Neural crest cell (in vitro differentiated cells): ENCODE measurements around the gene AKAP11. TPM values are rescaled to one million over a fixed set of nuclear protein-coding genes. Genes with fewer than 3 reads are reported as not detected.

Experiments used
- DNase-seq: peaks from one replicate; pipeline ENCODE4 v3.0.0; 2021; ENCODE audit warnings: low read depth, mixed read lengths, low spot score
- H3K27ac Mint-ChIP-seq: one replicate; pipeline ENCODE4 v1.8.0; 2021; ENCODE audit warnings: mild to moderate bottlenecking, mixed read lengths; ENCODE audit not compliant: unreplicated experiment
- H3K27me3 Mint-ChIP-seq: 2 replicates; pipeline ENCODE4 v1.8.0; 2021; ENCODE audit warnings: low read depth, mild to moderate bottlenecking, mixed read lengths
- H3K36me3 Mint-ChIP-seq: 2 replicates; pipeline ENCODE4 v1.8.0; 2021; ENCODE audit warnings: low read depth, mild to moderate bottlenecking, mixed read lengths
- H3K4me1 Mint-ChIP-seq: 2 replicates; pipeline ENCODE4 v1.8.0; 2021; ENCODE audit warnings: mixed read lengths
- H3K4me3 Mint-ChIP-seq: one replicate; pipeline ENCODE4 v1.8.0; 2021; ENCODE audit warnings: mild to moderate bottlenecking, mixed read lengths
- H3K9me3 Mint-ChIP-seq: 2 replicates; pipeline ENCODE4 v1.8.0; 2021; ENCODE audit warnings: mixed read lengths
- total RNA-seq: library from RNA; stranded (reverse); gene quantifications from 2 replicates; pipeline ENCODE4 v1.2.1, GENCODE V29; 2021
- TF ChIP-seq, protein P1 (sequence below): fragments of 200-600 bp; sonication (generic); conservative IDR thresholded peaks from 2 replicates; pipeline ENCODE4 v1.5.0; 2021; ENCODE audit warnings: antibody characterized with exemption, mild to moderate bottlenecking

AKAP11 gene
- total RNA-seq, 1 donor from 2014 or later = 27.4 TPM

DNA sequence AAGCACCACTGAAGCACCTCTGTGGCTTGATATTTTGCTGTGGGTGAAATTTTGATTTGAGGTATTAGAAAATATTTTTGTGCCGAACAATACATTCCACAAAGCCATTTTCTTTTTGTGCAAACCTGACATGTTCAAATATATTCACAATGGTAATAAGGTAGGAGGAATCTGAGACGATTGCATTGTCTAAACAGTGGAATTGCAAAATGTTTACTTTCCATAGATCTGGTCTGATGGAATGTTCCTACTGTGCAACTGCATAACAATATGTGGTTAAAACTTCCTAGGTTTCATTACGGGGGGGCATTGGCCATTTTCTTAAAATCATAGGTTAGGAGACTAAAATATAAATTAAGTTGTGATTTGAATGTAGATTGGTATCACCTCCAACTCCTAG lies 42.7 kb upstream of the AKAP11 start:
- H3K9me3 Mint-ChIP-seq = peaks cover 4% of the 10 kb centered on the region
- TF ChIP-seq, protein P1, sequence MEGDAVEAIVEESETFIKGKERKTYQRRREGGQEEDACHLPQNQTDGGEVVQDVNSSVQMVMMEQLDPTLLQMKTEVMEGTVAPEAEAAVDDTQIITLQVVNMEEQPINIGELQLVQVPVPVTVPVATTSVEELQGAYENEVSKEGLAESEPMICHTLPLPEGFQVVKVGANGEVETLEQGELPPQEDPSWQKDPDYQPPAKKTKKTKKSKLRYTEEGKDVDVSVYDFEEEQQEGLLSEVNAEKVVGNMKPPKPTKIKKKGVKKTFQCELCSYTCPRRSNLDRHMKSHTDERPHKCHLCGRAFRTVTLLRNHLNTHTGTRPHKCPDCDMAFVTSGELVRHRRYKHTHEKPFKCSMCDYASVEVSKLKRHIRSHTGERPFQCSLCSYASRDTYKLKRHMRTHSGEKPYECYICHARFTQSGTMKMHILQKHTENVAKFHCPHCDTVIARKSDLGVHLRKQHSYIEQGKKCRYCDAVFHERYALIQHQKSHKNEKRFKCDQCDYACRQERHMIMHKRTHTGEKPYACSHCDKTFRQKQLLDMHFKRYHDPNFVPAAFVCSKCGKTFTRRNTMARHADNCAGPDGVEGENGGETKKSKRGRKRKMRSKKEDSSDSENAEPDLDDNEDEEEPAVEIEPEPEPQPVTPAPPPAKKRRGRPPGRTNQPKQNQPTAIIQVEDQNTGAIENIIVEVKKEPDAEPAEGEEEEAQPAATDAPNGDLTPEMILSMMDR = no peak
- H3K27ac Mint-ChIP-seq = no peak overlapping the region
- no peaks in the 10 kb centered on the region for H3K27me3 Mint-ChIP-seq
- peaks cover 17% of the 10 kb centered on the region for H3K36me3 Mint-ChIP-seq
- H3K4me3 Mint-ChIP-seq = no peak overlapping the region
- peaks cover under 1% of the 10 kb centered on the region for H3K4me1 Mint-ChIP-seq
- DNase-seq = no peak

DNA sequence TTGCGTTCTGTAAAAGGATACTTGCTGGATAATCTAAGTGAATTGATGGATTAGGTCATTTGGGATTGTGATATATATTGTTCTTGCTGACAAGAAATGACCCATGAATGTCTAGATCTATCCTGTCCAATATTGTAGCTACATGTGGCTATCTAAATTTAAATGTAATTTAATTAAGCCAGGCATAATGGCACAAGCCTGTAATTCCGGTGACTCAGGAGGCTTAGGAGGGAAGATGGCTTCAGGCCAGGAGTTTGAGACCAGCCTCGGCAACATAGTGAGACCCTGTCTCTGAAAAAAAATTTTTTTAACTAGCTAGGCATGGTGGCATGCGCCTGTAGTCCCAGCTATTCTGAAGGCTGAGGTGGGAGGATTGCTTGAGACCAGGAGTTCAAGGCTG lies 39.3 kb upstream of the AKAP11 start:
- TF ChIP-seq, protein P1 = no peak
- Mint-ChIP-seq H3K27me3 (no peaks in the 10 kb centered on the region), H3K27ac (no peak overlapping the region), H3K36me3 (peaks cover 4% of the 10 kb centered on the region), H3K4me3 (no peak overlapping the region), H3K4me1 (peaks cover 4% of the 10 kb centered on the region), H3K9me3 (no peaks in the 10 kb centered on the region)
- DNase-seq = no peak

DNA sequence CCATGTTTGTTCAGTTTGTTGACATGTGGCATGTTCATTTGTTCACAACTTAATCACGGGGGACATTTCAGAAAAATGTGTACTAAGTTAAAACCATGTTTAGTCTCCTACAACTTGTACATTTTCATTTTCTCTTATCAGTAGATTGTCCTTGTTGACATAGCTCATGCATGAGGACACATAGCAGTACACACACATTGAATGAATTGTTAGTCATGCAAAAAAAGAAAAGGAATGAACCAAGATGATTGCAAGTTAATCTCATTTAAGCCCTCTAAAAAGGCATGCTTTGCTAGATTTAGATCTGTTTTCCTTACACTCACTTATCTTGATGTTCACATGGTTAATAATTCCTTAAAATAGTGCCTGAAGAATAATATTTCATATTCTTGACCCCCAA lies 38.2 kb upstream of the AKAP11 start:
- no peak overlapping the region for H3K27ac Mint-ChIP-seq
- no peak overlapping the region for H3K4me3 Mint-ChIP-seq
- no peak for DNase-seq
- peaks cover 4% of the 10 kb centered on the region for H3K4me1 Mint-ChIP-seq
- H3K9me3 Mint-ChIP-seq = no peaks in the 10 kb centered on the region
- H3K27me3 Mint-ChIP-seq = no peaks in the 10 kb centered on the region
- H3K36me3 Mint-ChIP-seq = peaks cover 4% of the 10 kb centered on the region
- TF ChIP-seq, protein P1 = no peak

DNA sequence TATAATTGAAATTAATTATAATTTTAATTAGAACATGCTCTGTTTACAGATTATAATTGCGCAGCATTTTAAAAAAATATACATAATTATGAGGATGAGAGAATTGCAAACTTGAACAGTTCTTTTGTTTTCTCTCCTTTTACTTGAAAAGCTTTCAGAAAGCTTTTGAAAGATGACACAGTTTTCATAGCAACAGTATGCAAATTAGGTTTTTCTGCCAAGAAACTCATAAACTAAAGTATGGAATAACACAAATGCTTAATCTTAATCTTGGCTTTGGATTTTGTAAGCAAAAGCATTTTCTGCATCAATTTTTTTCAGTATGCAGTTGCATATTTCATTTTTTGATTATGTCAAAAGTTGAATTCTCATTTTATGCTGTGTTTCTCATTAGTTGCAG lies 32.8 kb upstream of the AKAP11 start:
- H3K27ac Mint-ChIP-seq = no peak overlapping the region
- DNase-seq = no peak
- H3K27me3 Mint-ChIP-seq = no peaks in the 10 kb centered on the region
- peaks cover 4% of the 10 kb centered on the region for H3K4me1 Mint-ChIP-seq
- no peaks in the 10 kb centered on the region for H3K9me3 Mint-ChIP-seq
- H3K36me3 Mint-ChIP-seq = peaks cover 10% of the 10 kb centered on the region
- H3K4me3 Mint-ChIP-seq = no peak overlapping the region
- TF ChIP-seq, protein P1 = no peak

DNA sequence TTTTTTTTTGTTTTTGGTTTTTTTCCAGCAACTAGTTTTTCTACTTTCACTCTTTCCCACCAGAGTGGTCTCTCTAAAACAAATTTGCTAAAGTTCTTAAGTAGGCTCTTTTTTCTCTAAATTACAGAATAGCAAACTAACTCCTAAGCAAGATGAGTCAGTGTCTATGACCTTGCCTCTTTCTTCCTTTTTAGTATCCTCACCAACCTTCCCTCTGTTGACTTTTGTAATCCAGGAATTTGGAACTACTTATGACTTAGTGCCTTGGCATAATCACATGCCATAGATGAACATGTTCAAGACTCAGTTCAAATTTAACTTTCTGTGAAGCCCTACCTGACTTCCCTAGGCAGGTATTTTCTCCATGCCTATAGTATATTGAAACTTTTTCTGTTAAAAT lies 32.3 kb upstream of the AKAP11 start:
- H3K4me1 Mint-ChIP-seq = no peaks in the 10 kb centered on the region
- H3K27me3 Mint-ChIP-seq = no peaks in the 10 kb centered on the region
- H3K27ac Mint-ChIP-seq = no peak overlapping the region
- H3K9me3 Mint-ChIP-seq = no peaks in the 10 kb centered on the region
- TF ChIP-seq, protein P1 = no peak
- peaks cover 6% of the 10 kb centered on the region for H3K36me3 Mint-ChIP-seq
- DNase-seq = no peak
- H3K4me3 Mint-ChIP-seq = no peak overlapping the region

DNA sequence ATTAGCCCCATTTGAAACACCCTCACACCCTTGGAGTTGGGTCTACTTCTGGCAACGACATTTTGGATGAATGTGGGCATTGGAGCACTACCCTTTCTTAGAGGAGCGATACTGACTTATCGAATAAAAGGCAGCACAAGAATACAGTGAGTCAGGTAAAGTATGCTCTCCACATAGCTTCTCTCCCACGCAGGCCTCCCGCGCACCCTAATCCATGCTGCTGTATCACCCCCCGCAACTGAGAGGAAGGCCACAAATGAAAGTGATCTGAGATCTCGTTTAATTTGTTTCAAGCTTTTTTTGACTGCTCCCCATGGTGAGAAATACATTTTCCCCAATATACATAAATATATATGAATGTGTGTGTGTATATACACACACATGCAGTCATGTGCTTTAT lies 25.4 kb upstream of the AKAP11 start:
- TF ChIP-seq, protein P1 = no peak
- Mint-ChIP-seq H3K27ac (no peak overlapping the region), H3K9me3 (no peaks in the 10 kb centered on the region), H3K4me3 (no peak overlapping the region), H3K4me1 (no peaks in the 10 kb centered on the region), H3K27me3 (no peaks in the 10 kb centered on the region), H3K36me3 (peaks cover 9% of the 10 kb centered on the region)
- DNase-seq = no peak
